ENCODE results near the gene PXN. TPM values are rescaled to one million over a fixed set of nuclear protein-coding genes. Genes with fewer than 3 reads are reported as not detected.
"Not testable (repeated sequence)": the region's sequence is repeated elsewhere in the genome, so short reads cannot be mapped to it uniquely, and the experiment has no call there.

PXN gene
- total RNA-seq, 1 donor from 2014 or later = 197 TPM

- intact Hi-C loops (cut with micrococcal nuclease) = no loop called here
Measured at GRCh38 chr12:120242275-120242799, 23.2 kb downstream of the PXN start.

DNA sequence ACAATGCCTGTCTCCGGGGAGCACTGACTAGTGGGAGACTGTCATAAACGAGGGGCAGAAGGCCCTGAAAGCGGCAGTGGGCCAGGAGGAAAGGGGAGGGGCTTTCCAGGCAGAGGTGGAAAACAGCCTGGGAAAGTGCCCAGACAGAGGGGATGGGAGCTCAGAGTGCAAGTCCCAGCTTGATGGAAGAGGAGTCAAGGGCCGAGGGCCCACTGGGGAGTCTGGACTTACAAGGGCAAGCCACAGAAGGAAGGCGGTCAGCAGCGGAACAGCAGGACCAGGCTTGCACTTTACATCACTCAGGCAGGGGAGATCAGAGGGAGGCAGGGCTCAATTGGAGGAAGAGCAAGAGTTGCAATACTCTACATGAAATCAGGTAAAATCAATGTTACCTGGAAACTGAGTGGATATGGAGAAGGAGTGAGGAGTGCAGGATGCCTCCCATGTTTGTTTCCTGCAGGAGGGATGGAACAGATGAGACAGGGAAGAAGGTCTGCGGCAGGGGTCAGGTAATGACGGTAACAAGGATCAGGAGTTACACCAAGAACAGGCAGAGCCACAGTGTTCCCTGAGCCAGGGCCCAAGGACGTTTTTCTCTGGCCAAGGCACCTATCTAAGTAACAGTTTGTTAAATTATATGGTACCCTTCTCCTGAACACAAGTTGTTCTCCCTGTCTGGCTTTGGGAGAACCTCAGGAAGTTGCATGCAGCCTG is 23.8 kb downstream of the PXN start:
- intact Hi-C loops (cut with micrococcal nuclease) = no loop called here

GRCh38 chr12:120240495-120240833 is 25.1 kb downstream of the PXN start:
- intact Hi-C loops (cut with micrococcal nuclease) = no loop called here

DNA sequence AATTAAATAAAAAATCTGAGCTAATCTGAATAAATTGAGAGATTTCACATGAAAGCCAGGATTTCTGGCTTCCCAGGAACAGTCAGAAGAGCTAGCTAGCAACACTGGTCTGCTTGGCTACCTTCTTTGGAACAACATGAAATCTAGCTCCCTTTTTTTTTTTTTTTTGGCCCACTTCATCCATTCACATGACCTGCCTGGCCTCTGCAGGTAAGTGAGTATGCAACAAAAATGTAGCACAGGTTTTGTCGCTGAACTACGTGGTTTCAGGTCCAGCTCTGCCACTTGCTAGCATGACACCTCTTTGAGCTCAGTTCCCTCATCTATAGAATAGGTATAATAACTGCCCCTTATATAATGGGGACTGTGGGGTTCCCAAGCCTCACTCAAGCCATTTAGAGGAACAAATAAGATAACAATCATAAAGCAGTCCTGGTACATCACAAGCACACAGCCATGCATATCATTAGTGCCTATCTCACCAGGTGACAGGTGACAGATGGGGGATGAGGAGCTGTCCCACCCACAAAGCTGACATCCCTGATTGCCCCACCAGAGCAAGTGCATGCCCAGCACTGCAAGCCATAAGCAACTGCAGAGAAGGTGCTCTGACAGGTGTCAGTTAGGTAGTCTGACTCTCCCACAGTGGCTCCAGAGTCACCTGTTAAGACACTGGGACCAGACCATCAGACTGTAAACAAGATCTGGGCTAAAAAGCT is 25.6 kb downstream of the PXN start:
- intact Hi-C loops (cut with micrococcal nuclease) = no loop called here

DNA sequence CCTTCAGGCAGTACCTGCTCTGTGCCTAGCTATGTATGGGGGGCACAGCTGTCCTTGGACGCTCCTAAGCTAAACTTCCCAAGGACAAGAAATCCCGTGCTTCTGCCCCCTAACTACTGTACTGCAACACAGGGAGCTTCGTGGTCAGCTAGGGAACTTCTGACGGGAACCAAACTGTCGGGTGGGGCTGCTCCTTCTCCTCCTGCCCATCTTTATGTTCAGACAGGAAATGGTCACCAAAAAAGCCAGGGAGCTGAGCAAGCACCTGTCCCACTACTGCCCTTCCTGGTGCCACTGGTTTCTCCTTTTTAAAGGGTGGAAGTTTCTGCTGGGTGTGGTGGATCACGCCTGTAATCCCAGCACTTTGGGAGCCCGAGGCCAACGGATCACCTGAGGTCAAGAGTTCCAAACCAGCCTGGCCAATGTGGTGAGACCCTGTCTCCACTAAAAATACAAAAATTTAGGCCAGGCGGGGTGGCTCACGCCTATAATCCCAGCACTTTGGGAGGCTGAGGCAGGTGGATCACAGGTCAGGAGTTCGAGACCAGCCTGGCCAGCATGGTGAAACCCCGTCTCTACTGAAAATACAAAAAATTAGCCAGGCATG is 26.6 kb downstream of the PXN start:
- intact Hi-C loops (cut with micrococcal nuclease) = no loop called here

GRCh38 chr12:120238217-120238616 is 27.3 kb downstream of the PXN start:
- intact Hi-C loops (cut with micrococcal nuclease) = no loop called here

- intact Hi-C loops (cut with micrococcal nuclease) = no loop called here
Measured at GRCh38 chr12:120237360-120238171, 28.0 kb downstream of the PXN start.

DNA sequence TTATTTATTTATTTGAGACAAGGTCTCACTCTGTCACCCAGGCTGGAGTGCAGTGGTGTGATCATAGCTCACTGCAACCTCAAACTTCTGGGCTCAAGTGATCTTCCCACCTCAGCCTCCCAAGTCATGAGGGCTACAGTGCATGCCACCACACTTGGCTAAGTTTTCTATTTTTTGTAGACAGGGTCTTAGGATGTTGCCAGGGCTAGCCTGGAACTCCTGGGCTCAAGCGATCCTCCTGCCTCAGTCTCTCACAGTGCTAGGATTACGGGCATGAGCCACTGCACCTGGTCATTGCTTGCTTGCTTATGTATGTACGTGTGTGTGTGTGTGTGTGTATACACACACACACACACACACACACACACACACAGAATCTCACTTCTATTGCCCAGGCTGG is 28.7 kb downstream of the PXN start:
- intact Hi-C loops (cut with micrococcal nuclease) = not testable (repeated sequence)

GRCh38 chr12:120235369-120236323 is 29.9 kb downstream of the PXN start:
- intact Hi-C loops (cut with micrococcal nuclease) = no loop called here

DNA sequence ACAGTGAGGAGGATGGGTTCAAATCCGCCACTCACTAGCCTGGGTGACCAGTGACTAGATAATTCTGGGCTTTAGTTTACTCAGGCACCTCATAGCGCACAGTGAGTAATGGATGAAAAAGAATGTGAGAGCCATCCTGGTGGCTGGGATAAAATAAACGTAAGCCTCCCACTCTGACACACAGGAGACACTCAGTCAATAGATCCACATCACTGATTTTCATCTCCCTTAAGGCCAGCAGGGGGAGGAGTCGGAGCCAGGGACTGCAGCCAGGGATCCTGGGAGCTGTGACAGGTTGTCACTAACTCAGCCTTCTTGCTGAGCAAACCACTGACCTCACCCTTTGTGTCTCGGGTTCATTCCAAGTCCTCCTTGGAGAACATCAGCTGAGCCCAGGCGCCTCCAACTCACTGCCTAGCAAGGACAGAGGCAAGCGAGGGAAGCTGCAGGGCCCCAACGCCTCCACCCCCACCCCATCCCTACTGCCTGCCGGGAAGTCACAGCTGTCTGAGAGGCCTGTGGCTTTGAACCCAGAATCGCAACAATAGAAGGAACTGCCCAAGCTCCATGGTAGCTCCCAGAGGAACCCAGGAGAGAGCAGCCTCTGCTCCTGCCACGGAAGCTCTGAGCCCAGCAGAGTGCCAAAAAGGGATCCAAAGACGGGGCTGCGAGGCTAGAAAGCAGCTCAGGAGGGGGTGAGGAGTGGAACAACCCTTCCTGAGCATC is 30.7 kb downstream of the PXN start:
- intact Hi-C loops (cut with micrococcal nuclease) = no loop called here

DNA sequence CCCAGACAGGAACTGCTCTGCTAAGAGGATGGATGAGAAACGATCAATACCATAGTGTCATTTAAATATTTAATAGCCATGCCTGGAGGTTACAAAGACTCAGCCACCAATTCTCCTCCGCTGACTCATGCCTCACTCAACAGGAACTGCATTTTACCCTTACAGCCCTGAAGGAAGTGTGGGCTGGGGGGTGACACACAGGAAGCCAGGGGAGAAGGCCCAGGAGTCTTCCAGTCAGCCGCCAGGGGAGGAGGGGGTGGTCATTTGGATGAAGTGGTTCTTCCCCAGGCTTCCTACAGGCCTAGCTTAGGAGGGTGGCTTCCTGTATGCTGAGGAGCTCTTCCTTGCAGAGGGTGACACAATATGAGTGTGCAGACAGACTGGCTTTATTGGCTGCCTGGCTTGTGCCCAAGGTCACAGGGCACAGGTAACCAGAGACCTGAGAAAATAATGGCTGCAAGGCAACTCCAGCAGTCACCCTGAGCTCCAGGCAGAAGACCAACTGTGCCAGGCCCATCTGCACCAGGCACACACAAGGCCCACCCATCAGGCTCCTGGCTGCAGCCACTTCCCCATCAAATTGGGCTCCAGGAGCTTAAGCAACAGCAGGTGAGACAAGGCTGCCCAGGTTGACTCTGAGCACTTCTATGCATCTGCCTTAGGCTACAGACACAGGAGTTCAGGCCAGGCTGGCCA is 34.1 kb downstream of the PXN start:
- intact Hi-C loops (cut with micrococcal nuclease) = loop anchor here (1.0 kb wide), 1 partner anchor 21 kb away; no protein-coding TSS in a partner anchor

- intact Hi-C loops (cut with micrococcal nuclease) = loop anchor here (1.0 kb wide), 1 partner anchor 21 kb away; no protein-coding TSS in a partner anchor
Measured at GRCh38 chr12:120230974-120231315, 34.6 kb downstream of the PXN start.

GRCh38 chr12:120230326-120230973 is 35.1 kb downstream of the PXN start:
- intact Hi-C loops (cut with micrococcal nuclease) = no loop called here

DNA sequence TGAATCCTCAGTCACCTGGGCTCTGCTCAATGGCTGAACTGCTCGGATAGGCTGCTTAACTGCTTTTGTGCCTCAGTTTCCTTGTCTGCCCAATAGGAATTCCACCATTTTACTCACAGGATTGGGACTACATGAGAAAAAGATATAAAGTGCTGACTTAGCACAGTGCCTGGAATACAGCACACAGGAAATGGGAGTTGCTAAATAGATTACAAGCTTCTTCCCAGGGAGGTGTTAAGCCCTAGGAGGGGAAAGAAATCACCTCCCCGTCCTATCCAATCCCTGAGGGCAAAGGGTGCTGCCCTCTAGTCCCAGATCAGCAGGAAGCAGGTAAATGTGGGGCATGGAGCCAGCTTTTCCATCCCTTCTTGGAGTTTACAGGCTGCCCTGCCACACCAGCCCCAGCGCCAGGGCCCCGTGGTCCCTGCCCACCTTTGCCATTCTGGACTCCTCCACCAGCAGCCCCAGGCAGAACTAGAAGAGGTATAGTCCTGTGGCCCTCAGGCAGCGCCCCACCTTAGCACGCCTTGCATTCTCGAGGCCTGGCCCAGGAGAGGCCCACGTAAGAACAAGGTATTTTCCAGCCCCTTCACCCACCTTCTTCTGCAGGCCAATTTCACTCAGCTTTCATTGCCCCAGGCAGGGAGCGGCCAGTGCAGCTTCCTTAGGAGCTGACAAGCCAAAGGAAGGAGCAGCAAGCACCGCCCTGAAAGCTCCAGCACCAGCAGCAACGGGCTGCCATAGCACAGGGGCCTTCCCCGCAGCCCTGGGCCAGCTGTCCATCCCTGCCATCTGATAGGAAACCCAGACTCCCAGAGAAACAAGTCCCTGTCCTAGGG is 35.8 kb downstream of the PXN start:
- intact Hi-C loops (cut with micrococcal nuclease) = no loop called here

DNA sequence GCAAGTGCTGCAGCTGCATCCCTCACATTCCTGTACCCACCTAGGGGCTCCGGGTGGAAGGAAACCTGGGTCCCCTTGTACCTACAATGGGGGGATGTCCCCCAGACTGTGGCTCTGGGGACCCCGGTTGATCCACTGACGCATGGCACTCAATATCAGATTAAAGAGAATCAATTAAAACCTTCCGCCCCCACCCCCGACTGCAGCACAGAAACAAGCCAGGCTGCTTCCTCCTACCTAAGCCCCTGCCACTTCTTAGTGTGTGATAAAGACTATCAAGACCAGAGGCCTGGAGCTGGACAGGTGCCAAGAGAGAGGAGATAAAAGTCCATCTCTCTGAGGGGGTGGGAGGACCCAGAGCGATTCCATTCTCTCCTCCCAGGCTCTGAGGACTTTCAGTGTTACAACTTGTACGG is 36.5 kb downstream of the PXN start:
- intact Hi-C loops (cut with micrococcal nuclease) = no loop called here

DNA sequence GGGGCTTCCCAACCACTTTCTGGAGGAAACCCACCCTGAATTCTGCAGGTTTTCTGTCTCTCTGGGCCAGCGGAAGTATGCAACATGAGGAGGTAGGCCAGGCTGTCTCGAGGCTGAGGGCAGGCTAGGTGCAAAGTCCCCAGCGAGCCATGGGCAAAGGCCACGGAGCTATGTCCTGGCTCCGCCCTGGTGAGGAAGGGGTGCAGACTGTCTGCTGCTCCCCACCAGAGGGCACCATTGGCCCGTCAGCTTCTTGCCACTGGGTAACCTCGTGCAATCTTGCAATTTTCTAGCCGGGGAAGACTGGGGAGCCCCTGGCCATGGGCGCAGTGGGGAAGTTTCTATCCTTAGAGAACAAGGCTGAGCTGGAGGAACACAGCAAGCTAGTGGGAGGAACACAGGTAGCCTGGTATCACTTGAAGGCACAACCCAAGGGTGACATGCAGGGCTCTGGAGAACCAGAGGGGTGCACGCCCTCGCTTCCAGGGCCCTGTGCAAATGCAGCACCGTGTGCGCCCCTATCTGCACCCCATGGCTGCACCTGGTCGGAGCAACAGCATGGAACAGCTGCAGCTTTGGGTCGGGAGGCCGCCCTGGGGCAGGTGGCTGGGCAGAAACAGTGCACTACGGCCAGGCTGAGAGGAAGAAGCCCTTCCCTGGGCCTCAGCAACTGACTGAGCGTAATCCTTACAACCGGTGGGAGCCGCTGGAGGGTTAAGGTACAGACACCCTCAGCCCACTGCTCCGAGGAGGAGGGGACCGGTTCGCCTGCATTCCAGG is 37.0 kb downstream of the PXN start:
- intact Hi-C loops (cut with micrococcal nuclease) = loop anchor here (1.0 kb wide), 5 partner anchors 27 to 97 kb away; partner anchors contain the start of genes PXN, RNU4-2, RPLP0 and SIRT4

GRCh38 chr12:120228041-120228290 is 37.6 kb downstream of the PXN start:
- intact Hi-C loops (cut with micrococcal nuclease) = loop anchor here (1.0 kb wide), 5 partner anchors 27 to 97 kb away; partner anchors contain the start of genes PXN, RNU4-2, RPLP0 and SIRT4

Measured in T-helper 1 cell treated with Interleukin-12 subunit alpha and Interleukin-12 subunit beta and Interleukin-4 antibody, amounts not matched to agents 30 ng/mL and 1 ng/mL, for 36 hours (primary cell).